Ramos (cell line): ENCODE data around the gene KMT5B.

Source experiments
- in situ Hi-C: fragments of 300-500 bp; cut with MboI; formaldehyde crosslinking; loops from one replicate; pipeline ENCODE4 v1.14.3; 2022; ENCODE audit warnings: low sequenced_read_pairs; ENCODE audit not compliant: unreplicated experiment

The KMT5B gene

DNA sequence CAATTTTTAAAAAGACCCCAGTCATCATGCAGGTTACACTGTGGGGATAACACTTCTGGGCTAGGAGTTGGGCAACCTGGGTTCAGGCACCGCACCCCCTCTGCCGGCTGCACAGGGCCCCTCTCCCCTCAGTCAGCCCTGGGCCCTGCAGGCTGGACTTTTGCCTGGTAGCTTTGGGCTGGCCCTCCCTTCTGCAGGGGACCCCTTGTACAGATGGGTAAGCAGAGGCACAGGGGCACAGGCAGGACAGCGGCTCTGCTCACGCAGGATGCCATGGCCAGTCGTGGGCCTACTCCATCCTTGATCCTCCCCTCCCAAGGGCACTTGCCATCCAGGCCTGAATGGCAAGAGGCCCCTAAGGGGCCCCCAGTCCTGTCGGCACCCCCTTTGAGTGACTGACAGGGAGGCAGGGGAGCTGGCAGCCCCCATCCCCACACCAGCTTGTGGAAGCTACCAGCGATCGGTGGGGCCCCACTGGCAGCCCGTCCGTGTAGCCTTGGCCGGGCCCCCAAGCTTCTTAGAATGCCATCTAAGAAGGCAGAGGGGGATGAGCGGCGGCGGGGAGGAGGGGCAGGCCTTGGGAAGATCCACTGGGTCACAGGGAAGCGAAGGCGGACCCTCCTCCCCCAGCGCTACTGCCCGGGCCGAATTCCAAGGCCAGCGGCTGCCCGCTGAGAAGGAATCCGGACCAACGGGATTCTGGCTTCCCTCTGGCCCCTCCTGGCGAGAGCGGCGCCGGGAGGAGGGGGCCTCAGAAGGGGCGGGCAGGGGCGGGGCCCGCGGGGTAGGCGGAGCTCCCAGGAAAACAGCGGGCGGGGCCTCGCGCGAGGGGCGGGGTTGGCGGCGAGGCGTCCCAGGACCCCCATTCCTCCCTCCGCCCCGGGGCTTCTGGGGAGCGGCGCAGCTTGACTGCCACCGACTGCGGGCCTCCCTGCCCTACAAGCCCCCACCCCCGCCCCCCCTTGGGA lies 85.1 kb downstream of the KMT5B start:
- in situ Hi-C loops = no loop called here

DNA sequence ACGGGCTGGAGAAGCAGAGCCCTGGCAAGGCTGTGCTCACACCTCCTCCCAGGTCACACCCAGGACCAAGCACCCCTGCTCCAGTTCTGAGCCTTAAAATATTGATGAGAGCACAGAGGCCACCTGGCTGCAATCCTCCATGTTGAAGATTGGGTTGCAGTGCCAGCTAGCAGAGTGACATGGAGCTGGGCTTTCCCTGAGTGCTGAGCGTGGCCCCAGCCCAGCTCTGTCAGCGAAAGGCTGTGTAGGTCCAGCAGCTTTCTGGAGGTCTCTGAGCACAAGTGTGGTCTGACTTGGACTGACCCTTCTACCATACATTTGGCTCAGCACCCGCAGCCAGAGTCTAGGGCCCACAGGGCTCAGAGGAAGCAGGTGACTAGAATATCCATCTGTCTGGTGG lies 87.9 kb downstream of the KMT5B start:
- in situ Hi-C loops = no loop called here

DNA sequence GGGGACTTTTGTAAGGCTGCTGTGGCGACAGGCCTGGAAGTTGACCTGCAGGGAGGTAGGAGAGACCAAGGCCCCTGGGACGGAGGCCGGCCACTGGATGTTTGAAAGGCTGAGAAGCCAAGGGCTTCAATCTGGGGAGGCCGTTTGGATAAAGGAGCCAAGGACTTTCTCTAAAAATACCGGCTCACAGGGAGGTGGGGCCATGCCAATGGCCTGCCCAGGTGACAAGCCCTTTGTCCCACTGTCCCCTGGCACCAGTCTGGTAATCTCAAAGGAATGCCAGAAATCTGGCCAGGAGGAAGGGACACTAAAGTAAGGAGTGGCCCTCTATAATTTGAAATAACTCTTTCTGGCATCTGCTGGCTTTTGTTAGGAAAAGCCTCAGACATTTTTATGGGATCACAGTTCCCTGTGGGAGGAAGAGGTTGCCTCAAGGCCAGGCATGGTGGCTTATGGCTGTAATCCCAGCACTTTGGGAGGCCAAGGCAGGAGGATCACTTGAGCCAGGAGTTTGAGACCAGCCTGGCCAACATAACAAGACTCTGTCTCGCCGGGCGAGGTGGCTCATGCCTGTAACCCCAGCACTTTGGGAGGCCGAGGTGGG lies 90.1 kb downstream of the KMT5B start:
- in situ Hi-C loops = no loop called here

DNA sequence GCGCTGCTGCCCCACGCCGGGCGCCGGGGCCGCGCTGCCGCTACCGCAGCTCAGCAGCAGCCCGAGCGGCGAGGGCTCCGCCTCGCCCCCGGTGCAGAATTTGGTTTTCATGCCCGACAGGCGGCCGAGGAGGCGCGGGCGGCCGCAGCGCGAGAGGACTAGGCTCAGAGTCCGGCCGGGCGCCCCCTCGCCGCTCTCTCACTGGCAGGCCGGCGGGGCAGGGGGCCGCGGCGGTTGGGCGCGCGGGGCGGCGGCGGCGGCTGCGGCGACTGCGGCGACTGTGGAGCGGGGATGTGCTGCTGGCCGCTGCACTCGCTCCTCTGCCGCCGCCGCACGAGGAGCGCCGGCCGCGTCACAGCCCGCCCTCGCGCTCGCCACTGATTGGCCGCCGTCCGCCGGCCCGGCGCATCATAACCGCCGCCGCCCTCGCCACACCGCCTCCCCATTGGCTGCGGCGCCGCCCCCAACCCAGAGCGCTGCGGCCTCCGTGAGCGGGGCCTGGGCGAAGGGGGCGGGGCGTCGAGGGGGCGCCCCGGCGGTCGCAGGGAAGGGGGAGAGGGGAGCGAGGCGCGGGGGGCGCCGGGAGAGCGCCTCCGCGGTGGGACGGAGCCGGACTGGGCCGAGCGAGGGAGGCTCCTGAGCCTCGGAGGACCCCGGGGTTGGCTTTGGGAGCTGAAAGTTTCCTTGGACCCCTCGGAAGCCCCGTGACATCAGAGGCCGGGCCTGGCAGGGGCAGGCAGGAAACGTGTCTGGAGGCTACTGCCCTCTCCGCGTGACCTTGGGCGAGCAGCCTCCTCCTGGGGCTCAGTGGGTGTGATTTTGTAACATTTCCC lies 91.8 kb downstream of the KMT5B start, which contains the start of gene CHKA:
Gene CHKA, minus strand, starts transcription at position 322 of the 833 bp plus-strand sequence. Its CDS starts 211 bp downstream, at position 111.
- in situ Hi-C loops = no loop called here

DNA sequence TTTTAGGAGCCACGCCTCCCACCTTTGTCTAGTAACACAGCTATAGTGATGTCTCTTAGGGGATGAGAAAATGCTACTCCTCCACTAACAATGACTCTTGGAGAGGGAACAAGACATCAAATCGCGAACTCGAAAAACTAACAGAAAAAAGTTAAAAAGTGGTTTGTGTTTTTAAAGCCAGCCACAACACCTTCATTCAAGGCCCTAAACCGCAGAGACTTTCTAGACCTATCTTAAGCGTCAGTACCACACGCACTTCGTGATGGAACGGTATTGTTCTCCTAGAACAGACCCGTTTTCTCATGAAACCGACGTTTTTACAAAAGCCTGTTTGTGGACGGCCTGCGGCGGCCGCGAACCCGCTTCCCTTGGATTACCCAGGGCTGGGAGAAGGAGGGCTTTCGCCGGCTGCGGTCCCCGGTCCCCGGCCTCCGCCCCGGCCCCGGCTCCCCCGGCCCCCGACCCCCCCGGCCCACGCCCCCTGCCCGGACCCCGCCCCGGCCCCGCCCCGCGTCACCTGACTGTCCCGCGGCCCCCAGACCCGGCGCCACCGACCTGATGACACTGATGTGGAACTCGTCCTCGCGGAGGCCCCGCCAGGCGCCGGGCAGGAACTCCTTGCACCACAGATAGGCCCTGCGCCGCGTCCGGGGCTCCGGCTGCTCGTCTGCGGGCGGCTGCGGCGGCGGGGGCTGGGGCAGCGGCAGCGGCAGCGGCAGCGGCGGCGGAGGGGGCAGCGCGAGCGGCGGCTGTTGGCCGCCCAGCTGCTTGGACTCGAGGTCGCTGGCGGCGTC lies 92.6 kb downstream of the KMT5B start:
- in situ Hi-C loops = no loop called here

DNA sequence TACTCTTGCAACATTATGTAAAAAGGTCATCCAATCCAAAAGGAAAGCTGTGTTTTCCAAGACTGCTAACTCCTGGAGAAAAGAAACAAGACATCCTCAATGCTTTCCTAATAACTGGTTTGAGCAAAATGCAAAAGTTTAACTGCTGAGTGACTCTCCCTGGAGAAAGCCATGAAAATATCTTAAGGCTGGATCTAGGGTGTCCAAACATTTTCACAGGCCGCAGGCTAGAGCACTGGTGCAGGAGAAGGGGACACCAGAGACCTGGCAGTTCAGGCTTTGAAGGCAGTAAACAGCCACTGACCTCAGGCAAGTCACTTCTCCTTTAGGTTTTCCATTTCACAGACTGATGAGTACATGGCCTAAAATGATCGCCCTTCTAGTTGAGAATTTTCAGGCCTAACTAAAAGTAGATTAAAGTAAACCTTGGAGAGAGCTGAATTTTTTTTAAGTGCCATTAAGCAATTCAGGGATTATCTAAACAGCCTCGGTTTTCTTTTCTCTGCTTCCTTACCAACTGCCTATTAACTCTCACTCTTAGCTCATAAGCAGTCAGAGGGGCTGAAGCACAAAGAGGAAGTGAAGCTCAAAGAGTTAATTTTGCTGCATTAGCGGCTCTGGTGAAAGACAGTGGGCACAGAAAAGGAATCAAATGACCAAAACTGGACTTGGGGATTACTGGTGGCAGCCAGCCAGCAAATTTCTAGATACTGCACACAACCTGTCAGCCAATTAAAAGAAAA lies 94.2 kb downstream of the KMT5B start:
- in situ Hi-C loops = no loop called here

DNA sequence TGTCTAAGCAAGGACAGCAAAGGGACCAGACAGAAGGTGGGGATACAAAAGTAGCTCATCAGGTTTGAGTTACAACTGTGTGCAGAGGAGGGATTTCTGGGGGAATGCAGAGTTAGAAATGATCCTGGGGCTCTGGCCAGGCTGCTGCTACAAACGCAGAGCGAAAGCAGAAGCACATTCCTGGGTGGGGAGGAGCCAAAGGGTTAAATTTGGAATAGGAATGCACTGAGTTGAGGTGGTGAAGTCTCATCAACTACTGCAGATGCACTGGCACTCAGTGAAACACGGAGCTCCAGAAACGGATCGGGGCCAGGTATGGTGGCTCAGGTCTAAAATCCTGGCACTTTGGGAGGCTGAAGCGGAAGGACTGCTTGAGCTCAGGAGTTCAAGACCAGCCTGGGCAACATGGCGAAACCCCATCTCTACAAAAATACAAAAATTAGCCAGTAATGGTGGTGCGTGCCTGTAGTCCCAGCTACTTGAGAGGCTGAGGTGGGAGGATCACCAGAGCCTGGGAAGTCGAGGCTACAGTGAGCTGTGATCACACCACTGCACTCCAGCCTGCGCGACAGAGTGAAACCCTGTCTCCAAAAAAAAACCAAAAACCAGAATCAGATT lies 95.1 kb downstream of the KMT5B start:
- in situ Hi-C loops = no loop called here

DNA sequence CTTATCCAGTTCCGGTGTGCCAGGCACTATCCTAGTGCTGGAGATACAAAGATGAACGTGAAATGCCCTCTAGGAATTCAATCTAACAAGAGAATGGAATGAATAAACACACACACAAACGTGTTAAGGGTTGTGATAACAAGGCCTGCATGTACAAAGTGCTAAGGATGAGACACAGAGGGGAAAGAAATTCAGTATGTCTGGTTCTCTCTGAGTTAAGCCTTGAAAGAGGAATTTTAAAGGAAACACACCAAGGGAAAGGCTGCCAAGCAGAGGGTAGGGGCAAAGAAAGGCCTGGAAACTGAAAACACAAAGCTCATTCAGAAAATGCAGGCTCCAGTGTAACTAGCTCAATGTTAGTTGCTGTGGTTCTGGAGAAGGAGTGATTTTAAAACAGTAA lies 96.1 kb downstream of the KMT5B start:
- in situ Hi-C loops = no loop called here

DNA sequence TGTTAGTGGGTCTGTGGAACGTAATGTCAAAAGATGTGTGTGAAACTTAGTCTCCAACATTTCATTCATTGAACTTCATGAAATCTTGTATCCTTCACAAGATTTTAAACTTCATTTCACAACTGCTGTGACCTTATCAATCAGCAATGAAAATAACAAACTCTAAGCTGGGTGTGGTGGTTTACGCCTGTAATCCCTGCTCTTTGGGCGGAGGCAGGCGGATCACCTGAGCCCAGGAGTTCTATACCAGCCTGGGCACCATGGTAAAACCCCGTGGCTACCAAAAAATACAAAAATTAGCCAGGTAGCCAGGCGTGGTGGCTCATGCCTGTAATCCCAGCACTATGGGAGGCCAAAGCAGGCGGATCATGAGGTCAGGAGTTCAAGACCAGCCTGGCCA lies 97.0 kb downstream of the KMT5B start:
- in situ Hi-C loops = no loop called here

DNA sequence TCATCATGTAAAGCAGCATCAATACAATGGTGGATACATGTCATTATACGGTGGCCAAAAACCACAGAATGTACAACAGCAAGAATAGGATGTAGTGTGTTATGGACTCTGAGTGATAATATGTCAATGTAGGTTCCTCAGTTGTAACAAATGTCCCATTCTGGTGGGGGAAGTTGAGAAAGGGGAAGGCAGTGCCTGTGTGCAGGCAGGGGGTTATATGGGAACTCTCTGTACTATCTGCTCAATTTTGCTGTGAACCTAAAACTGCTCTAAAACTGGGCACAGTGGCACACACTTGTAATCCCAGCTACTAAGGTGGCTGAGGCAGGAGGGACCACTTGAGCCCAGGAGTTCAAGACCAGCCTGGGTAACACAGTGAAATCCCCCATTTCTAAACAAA lies 97.8 kb downstream of the KMT5B start:
- in situ Hi-C loops = no loop called here

DNA sequence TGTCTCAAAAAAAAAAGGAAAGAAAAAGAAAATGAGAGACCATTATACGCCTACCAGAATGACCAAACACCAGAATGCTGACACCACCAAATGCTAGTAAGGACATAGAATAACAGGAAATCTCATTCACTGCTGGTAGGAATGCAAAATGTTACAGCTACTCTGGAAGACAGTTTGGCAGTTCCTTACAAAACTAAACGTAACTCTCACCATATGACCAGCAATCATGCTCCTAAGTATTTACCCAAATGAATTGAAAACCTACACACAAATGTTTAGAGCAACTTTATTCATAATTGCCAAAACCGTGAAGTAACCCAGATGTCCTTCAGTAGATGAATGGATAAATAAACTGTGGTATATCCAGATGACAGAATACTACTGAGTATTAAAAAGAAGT lies 99.1 kb downstream of the KMT5B start:
- in situ Hi-C loops = no loop called here

DNA sequence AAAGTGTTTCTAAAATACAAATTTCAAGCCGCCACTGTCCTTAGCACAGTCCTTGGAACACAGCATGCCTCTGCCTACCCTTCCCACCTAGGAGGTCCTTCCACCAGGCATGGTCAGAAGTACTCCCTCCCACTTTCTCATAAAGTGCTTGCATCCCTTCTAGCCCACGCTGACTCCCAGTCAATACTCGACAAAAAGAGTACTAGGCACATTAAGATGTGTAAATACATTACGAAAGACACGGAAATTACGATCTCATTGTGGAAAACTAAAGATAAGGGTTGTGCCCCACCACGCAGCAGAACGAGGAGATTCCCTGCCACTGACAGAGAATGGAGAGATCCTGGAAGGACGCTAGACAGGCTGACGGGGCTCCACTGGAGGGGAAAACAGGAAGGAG lies 105.4 kb downstream of the KMT5B start:
- in situ Hi-C loops = no loop called here

DNA sequence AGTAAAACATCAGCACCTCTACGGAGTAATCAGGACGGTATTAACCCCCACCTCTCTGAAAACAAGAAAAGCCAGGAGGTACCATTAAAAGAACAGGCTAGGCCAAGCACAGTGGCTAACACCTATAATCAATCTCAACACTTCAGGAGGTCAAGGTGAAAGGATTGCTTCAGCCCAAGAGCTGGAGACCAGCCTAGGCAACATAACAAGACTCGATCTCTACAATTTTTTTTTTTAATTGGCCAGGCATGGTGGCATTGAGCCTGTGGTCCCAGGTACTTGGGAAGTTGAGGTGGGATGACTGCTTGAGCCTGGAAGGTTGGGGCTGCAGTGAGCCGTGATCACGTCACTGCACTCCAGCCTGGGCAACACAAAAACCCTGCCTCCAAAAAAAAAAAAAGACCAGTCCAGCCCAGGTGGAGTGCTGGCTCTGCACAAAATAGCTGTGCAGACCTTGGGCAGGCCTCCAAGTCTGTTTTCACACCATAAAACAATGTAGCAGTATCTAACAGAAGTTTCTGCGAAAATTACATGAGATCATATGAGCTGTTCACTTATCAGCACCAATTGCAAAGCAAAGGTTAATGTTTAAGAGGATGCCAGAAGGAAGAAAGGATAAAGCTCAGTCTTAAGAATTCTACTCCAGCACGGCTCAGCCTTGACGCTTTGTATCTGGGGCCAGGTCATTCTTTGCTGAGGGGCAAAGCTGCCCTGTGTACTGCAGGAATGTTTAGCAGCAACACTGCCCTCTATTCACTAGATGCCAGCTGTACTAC lies 106.7 kb downstream of the KMT5B start:
- in situ Hi-C loops = no loop called here
